ENCODE data around the gene CCDC71L.
"Not testable (repeated sequence)": the region's sequence is repeated elsewhere in the genome, so short reads cannot be mapped to it uniquely, and the experiment has no call there.

- not testable (repeated sequence) for TF ChIP-seq POLR2A, CTCF (IDR thresholded peaks at IDR 0.05)
Observed at GRCh38 chr7:106709604-106710003, 48.6 kb upstream of the CCDC71L start.
